Keratinocyte (primary cell): ENCODE results near the gene CNFN.

Experiments
- CTCF ChIP-seq, 3 experiments: IDR thresholded peaks in 1 of 3; conservative IDR thresholded peaks in 1 of 3; optimal IDR thresholded peaks in 1 of 3; 2 replicates in 2 of 3; 3 replicates in 1 of 3; pipeline versions ENCODE3 to v1.5.1; 2011; ENCODE audit warnings: low read length in 3 of 3, mild to moderate bottlenecking in 3 of 3, moderate library complexity in 2 of 3, control low read depth in 1 of 3, inconsistent platforms in 1 of 3; ENCODE audit not compliant: insufficient read depth in 2 of 3; ENCODE audit errors: extremely low read depth in 1 of 3
- EZH2 ChIP-seq: IDR thresholded peaks from one replicate; pipeline ENCODE4 v1.6.1; 2012; ENCODE audit warnings: inconsistent platforms, mild to moderate bottlenecking, low read length, moderate library complexity

GRCh38 chr19:42402376-42403116 is 12.4 kb upstream of the CNFN start:
- TF ChIP-seq CTCF (optimal IDR thresholded peaks at IDR 0.05 in 1 of 3, IDR thresholded peaks at IDR 0.05 in 1 of 3, conservative IDR thresholded peaks at IDR 0.05 in 1 of 3; ENCODE audit: extremely low read depth in 1 of 3, insufficient read depth in 2 of 3, low read length in 3 of 3): no peak
- TF ChIP-seq EZH2: no peak
